K562 (cell line): ENCODE measurements around the gene POU1F1. TPM values are rescaled to one million over a fixed set of nuclear protein-coding genes. Genes with fewer than 3 reads are reported as not detected.

Source experiments
- CHCHD3 ChIP-seq: fragments of 250-450 bp; sonication (Bioruptor Pico); IDR thresholded peaks from 2 replicates; pipeline ENCODE4 v2.1.2; 2022; ENCODE audit warnings: mild to moderate bottlenecking
- MYC ChIP-seq, 2 experiments: fragments of 250-450 bp in 1 of 2; sonication (Bioruptor Pico) in 1 of 2; IDR thresholded peaks; 2 replicates each; pipeline versions ENCODE4 v1.5.1 to v1.6.1; 2012 to 2021; ENCODE audit warnings: low read depth in 2 of 2, borderline replicate concordance in 1 of 2, improper control_type of control experiment in 1 of 2, low read length in 1 of 2, mild to moderate bottlenecking in 1 of 2, moderate library complexity in 1 of 2
- NCOA1 ChIP-seq: fragments of 450-650 bp; IDR thresholded peaks from 2 replicates; pipeline ENCODE4 v1.6.1; 2016; ENCODE audit warnings: low read depth
- NFE2L1 ChIP-seq: fragments of 450-650 bp; IDR thresholded peaks from 2 replicates; pipeline ENCODE4 v1.6.1; 2016; ENCODE audit warnings: missing genetic modification characterization, low read depth, mild to moderate bottlenecking, missing compliant biosample characterization, moderate library complexity, borderline replicate concordance
- NFYB ChIP-seq: IDR thresholded peaks from 2 replicates; pipeline ENCODE4 v1.6.1; 2011; ENCODE audit warnings: mild to moderate bottlenecking, moderate library complexity; ENCODE audit not compliant: insufficient read length; ENCODE audit errors: extremely low read depth
- PRMT5 ChIP-seq: sonication (generic); formaldehyde crosslinking; IDR thresholded peaks from 2 replicates; pipeline ENCODE4 v1.5.0; 2020; ENCODE audit warnings: missing genetic modification reagents
- RUNX1 ChIP-seq: sonication (generic); IDR thresholded peaks from 2 replicates; pipeline ENCODE4 v1.6.1; 2016; ENCODE audit warnings: antibody characterized with exemption, low read depth
- ZBTB12 ChIP-seq: fragments of 250-450 bp; sonication (Bioruptor Pico); IDR thresholded peaks from 2 replicates; pipeline ENCODE4 v1.4.0; 2020
- ZNF24 ChIP-seq: fragments of 450-650 bp; IDR thresholded peaks from 2 replicates; pipeline ENCODE4 v1.6.1; 2016
- ZNF274 ChIP-seq: IDR thresholded peaks from 2 replicates; pipeline ENCODE4 v1.6.1; 2011; ENCODE audit warnings: low read depth, mild to moderate bottlenecking, low read length, moderate library complexity, borderline replicate concordance
- polyA plus RNA-seq, 8 experiments: library from polyadenylated mRNA; depleted of rRNA in 4 of 8; stranded (reverse) in 5 of 8; unstranded in 3 of 8; fragments of >200 nt; fragmentation: Nextera tagmentation in 2 of 8; fragmentation: Illumina TruSeq in 1 of 8; extraction: Ambion mirVana in 2 of 8; extraction: Trizol in 1 of 8; gene quantifications; 2 replicates each; pipeline versions ENCODE4 v1.2.1 to v1.2.3, GENCODE V29; 2011 to 2014; ENCODE audit warnings: inconsistent platforms in 1 of 8, missing spikeins in 1 of 8
- total RNA-seq, 7 experiments: library from RNA; depleted of rRNA in 6 of 7; stranded (reverse); fragments of >200 nt in 6 of 7; fragmentation: Illumina TruSeq in 2 of 7; extraction: Trizol in 2 of 7; gene quantifications; 2 replicates each; pipeline versions ENCODE4 v1.2.1 to v1.2.3, GENCODE V29; 2011 to 2021; ENCODE audit warnings: low replicate concordance in 1 of 7
- TF ChIP-seq, protein P1 (sequence below): IDR thresholded peaks from 3 replicates; pipeline ENCODE4 v1.6.1; 2011; ENCODE audit warnings: borderline replicate concordance, mild to moderate bottlenecking; ENCODE audit not compliant: insufficient read length, insufficient read depth

The POU1F1 gene
- total and polyA plus RNA-seq, 9 of the 15 experiments (the other 6 are each of a cell fraction or from before 2014, with no cell fraction given): not detected

- TF ChIP-seq NFE2L1 (tag): no peak
- TF ChIP-seq PRMT5 (CRISPR knock-in tag): no peak
- TF ChIP-seq CHCHD3 (CRISPR knock-in tag): no peak
- no peak for TF ChIP-seq ZBTB12
- no peak for TF ChIP-seq RUNX1
- TF ChIP-seq NFYB: no peak
- no peak for TF ChIP-seq ZNF274
- TF ChIP-seq, protein P1, sequence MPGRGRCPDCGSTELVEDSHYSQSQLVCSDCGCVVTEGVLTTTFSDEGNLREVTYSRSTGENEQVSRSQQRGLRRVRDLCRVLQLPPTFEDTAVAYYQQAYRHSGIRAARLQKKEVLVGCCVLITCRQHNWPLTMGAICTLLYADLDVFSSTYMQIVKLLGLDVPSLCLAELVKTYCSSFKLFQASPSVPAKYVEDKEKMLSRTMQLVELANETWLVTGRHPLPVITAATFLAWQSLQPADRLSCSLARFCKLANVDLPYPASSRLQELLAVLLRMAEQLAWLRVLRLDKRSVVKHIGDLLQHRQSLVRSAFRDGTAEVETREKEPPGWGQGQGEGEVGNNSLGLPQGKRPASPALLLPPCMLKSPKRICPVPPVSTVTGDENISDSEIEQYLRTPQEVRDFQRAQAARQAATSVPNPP: no peak
- TF ChIP-seq ZNF24: no peak
- TF ChIP-seq NCOA1: no peak
- TF ChIP-seq MYC (IDR thresholded peaks at IDR 0.05; ENCODE audit: low read depth, low read length): no peak
- TF ChIP-seq MYC (CRISPR knock-in tag; IDR thresholded peaks at IDR 0.05; ENCODE audit: borderline replicate concordance, low read depth): no peak
These were observed 3.6 kb downstream of the POU1F1 start (continued) for GRCh38 chr3:87272718-87273341.
